D721Med (cell line): ENCODE measurements around the gene ARFGAP1.

Experiments used
- DNase-seq: peaks from one replicate; pipeline ENCODE4 v3.0.0; 2011; ENCODE audit warnings: low spot score; ENCODE audit not compliant: insufficient read length
- FAIRE-seq: peaks from 2 replicates; lab custom pipeline; 2011; peaks lifted over from hg19 to GRCh38; lab: Jason Lieb, UNC
- TF ChIP-seq, protein P1 (sequence below): IDR thresholded peaks from 2 replicates; pipeline ENCODE4 v1.5.1; 2012; ENCODE audit warnings: mild to moderate bottlenecking, control low read depth; ENCODE audit not compliant: insufficient read depth; ENCODE audit errors: missing control alignments

ARFGAP1 gene

DNA sequence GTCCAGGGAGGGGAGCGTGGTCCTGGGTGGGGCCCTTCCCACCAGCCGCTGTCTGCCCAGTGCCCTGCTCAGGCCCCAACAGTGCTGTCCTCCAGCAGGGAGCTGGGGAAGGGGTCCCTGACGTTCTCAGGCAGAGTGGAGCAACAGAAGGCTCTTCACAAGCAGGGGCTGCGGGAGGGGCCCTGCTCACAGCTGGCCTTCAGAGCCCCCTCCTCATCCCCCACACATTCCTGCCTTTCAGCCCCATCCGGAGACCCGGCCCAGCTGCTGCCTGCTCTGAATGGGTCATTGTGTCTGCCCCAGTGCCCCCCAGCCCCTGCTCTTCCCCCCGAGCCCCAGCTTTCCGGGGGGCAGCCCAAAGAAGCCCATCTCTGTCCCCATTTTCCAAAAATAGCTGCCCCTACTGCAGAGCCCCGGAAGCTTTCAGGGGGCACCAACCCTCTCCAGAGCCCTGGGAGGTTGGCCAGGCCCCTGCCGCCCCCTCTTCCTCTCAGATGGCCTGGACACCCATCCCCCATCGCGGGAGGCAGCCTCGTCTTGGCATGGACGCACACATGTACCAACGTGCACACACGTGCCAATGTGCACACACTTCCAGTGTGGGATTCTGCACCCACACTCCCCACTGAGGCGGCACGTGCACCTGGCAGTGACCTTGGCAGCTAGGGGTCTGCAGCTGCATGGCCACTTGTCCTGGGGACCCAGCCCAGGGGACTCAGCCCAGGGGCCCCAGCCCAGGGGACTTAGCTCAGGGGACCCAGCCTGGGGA, 24.1 kb downstream of the ARFGAP1 start:
- no peak for FAIRE-seq
- TF ChIP-seq, protein P1, sequence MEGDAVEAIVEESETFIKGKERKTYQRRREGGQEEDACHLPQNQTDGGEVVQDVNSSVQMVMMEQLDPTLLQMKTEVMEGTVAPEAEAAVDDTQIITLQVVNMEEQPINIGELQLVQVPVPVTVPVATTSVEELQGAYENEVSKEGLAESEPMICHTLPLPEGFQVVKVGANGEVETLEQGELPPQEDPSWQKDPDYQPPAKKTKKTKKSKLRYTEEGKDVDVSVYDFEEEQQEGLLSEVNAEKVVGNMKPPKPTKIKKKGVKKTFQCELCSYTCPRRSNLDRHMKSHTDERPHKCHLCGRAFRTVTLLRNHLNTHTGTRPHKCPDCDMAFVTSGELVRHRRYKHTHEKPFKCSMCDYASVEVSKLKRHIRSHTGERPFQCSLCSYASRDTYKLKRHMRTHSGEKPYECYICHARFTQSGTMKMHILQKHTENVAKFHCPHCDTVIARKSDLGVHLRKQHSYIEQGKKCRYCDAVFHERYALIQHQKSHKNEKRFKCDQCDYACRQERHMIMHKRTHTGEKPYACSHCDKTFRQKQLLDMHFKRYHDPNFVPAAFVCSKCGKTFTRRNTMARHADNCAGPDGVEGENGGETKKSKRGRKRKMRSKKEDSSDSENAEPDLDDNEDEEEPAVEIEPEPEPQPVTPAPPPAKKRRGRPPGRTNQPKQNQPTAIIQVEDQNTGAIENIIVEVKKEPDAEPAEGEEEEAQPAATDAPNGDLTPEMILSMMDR: no peak

DNA sequence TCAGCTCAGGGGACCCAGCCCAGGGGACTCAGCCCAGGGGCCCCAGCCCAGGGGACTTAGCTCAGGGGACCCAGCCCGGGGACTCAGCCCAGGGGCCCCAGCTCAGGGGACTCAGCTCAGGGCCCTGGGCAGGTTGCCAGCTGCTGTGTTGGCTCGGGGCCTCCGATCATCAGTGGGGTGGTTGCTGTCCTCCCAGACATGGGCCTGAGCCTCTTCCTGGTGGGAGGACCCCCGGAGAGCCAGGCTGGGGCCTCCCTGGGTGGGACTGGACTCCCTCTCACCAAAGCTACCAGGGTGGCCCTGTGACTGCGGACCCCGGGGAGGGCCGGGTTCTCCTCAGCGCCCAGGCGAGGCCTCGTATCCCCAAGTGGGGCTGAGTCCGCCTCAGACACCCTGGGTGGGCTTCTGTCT, 24.8 kb downstream of the ARFGAP1 start:
- FAIRE-seq (no peak), DNase-seq (no peak)
- TF ChIP-seq, protein P1: no peak

More for the DNA sequence above, 24.1 kb downstream of the ARFGAP1 start:
- DNase-seq: no peak

DNA sequence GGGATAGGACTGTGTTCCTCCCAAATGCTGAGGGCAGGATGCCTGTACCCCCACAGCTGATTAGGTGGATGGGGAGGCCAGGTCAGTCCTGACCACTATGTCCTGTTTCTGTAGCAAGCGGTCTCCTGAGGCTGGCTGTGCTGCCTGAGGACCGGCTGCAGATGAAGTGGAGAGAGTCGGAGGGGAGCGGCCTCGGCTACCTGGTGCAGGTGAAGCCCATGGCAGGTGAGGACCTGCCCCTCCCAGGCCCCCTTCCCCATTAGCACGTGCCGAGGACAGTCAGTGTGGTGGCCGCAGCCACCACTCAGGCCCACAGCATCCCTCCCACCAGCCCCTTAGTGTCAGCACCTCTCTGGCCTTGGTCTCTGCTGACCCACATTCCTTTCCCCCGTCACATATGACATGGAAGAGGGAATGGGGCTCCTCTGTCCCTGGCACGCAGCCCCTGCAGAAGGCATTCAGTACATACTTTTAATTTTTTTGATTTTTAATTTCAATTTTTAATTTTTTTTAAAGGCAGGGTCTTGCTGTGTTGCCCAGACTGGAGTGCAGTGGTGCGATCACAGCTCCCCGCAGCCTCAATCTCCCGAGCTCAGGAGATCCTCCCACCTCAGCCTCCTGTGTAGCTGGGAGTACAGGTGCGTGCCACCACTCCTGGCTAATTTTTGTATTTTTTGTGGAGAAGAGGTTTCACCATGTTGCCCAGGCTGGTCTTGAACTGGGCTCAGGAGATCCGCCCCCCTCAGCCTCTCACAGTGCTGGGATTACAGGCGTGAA, 25.4 kb downstream of the ARFGAP1 start:
- FAIRE-seq: no peak
- TF ChIP-seq, protein P1: no peak

DNA sequence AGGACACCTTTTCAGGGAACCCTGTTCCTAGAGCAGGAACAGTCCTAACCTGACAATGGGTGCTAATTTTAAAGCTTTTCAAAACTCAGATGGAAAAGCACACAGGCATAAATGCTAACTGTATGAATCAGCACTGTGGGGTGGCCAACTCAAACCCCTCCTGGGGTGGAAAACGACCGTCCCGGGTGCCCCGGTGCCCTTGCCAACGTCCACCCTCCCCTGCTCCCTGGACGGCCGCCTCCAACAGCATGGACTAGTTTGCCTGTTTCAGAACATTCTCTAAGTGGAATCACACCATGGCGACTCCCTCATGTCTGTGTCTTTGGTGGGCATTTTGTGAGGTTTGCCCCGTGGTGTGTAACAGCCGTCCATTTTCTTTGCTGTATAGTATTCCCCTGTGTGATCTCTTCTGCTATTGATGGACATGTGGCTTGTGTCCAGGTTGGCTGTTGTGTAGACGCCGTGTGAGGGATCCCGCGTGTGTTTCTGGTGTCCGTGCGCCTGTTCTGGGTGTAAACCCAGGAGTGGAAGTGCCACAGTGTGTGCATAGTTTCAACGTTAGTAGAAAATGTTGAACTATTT, 26.2 kb downstream of the ARFGAP1 start:
- DNase-seq (no peak), FAIRE-seq (no peak)
- TF ChIP-seq, protein P1: no peak

More for the DNA sequence above, 25.4 kb downstream of the ARFGAP1 start:
- no peak for DNase-seq

DNA sequence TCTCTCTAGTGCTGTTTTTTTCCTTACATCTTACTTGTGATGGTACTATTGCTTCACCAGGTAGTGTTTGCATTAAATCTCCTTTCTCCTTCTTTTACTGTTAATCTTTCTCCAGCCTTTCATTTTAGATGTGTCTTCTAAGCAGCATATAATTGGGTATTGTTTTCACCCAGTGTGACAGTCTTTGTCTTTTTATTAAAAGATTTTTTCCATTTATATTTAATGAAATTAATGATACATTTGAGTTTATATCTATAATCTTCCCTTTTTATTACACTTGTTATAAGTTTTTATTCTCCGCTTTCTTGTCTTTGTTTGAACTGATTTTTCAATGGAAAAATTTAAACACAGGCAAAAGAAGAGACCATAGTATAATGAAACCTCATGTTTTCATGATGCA, 29.1 kb downstream of the ARFGAP1 start:
- TF ChIP-seq, protein P1: no peak
- DNase-seq (no peak), FAIRE-seq (no peak)

DNA sequence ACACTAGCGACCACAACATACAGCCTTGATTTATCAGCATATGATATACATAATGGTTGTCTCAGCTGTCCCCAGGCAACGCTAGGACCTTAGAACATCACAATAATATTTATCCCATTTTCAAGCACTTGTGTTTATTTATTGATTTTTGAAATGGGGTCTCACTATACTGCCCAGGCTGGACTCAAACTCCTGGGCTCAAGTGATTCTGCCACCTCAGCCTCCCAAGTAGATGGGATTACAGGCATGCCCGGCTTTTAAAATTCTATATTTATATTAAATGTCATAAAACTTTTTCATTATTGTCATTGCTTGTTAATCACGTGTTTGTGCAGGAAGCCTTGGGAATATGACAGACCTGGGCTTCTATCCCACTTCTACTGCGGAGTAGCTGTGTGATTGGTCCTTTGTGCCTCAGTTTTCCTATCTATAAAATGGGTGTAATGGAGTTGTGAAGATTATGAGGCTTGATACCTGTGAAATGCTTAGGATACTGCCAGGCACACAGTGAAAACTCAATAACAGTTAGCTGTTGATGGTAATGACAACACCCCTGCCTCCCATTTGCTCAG, 30.6 kb downstream of the ARFGAP1 start:
- DNase-seq: no peak
- TF ChIP-seq, protein P1: no peak
- FAIRE-seq: no peak
